BE2C (cell line): ENCODE results near the gene POU6F2.

Experiments used
- DNase-seq: peaks from one replicate; pipeline ENCODE4 v3.0.0-alpha.2; 2020
- H3K27me3 ChIP-seq: fragments of 250-450 bp; sonication (Bioruptor Pico); 2 replicates; pipeline ENCODE4 v1.5.1; 2020; ENCODE audit warnings: mild to moderate bottlenecking
- H3K36me3 ChIP-seq: fragments of 250-450 bp; sonication (Bioruptor Pico); 2 replicates; pipeline ENCODE4 v1.5.1; 2020; ENCODE audit warnings: mild to moderate bottlenecking
- H3K4me1 ChIP-seq: fragments of 250-450 bp; sonication (Bioruptor Pico); 2 replicates; pipeline ENCODE4 v1.5.1; 2020
- H3K4me3 ChIP-seq: 2 replicates; pipeline ENCODE4 v1.5.1; 2011; ENCODE audit warnings: low read depth, low read length
- H3K9me3 ChIP-seq: fragments of 250-450 bp; sonication (Bioruptor Pico); 2 replicates; pipeline ENCODE4 v1.5.1; 2020
- TF ChIP-seq, protein P1 (sequence below): IDR thresholded peaks from 2 replicates; pipeline ENCODE4 v1.5.1; 2012; ENCODE audit warnings: mild to moderate bottlenecking, low read depth, low read length

The POU6F2 gene

GRCh38 chr7:38964921-38965320 lies 12.8 kb upstream of the POU6F2 start:
- H3K9me3 ChIP-seq, result no peaks in the 10 kb centered on the region
- TF ChIP-seq, protein P1, sequence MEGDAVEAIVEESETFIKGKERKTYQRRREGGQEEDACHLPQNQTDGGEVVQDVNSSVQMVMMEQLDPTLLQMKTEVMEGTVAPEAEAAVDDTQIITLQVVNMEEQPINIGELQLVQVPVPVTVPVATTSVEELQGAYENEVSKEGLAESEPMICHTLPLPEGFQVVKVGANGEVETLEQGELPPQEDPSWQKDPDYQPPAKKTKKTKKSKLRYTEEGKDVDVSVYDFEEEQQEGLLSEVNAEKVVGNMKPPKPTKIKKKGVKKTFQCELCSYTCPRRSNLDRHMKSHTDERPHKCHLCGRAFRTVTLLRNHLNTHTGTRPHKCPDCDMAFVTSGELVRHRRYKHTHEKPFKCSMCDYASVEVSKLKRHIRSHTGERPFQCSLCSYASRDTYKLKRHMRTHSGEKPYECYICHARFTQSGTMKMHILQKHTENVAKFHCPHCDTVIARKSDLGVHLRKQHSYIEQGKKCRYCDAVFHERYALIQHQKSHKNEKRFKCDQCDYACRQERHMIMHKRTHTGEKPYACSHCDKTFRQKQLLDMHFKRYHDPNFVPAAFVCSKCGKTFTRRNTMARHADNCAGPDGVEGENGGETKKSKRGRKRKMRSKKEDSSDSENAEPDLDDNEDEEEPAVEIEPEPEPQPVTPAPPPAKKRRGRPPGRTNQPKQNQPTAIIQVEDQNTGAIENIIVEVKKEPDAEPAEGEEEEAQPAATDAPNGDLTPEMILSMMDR, result no peak
- H3K4me1 ChIP-seq, result no peaks in the 10 kb centered on the region
- no peak for DNase-seq
- H3K36me3 ChIP-seq, result no peaks in the 10 kb centered on the region
- H3K4me3 ChIP-seq, result no peak overlapping the region
- no peaks in the 10 kb centered on the region; the same call in 1 of the 2 replicates for H3K27me3 ChIP-seq

- Histone ChIP-seq H3K4me3 (no peak overlapping the region), H3K9me3 (no peaks in the 10 kb centered on the region), H3K27me3 (peaks cover 39% of the 10 kb centered on the region), H3K36me3 (no peaks in the 10 kb centered on the region), H3K4me1 (no peaks in the 10 kb centered on the region)
- TF ChIP-seq, protein P1, result no peak
- no peak for DNase-seq
Observed at GRCh38 chr7:38973760-38974159, 3.9 kb upstream of the POU6F2 start.

DNA sequence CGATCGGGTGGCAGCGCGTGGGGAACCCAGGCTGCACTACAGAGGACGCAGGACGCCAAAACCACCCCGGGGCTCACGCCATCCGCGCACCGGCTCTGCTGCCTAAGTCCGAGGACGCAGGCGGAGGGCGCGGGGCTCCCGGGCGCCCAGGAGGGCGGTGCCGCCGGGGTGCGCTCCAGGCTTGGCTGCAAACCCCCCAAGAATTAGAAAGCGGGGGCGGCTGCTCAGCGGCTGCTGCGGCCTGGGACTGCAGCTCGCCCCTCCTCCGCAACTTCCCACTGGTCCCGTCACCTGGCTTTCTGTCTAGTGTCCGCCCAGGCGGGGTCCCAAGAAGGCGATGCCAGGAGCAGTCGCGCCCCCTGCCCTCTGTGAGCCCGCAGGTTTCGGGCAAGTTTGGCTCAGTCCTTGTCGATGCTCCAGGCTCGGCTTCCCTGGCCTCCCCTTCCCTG lies 1.7 kb upstream of the POU6F2 start:
- TF ChIP-seq, protein P1, result no peak
- H3K9me3 ChIP-seq, result no peaks in the 10 kb centered on the region
- DNase-seq, result no peak
- no peaks in the 10 kb centered on the region for H3K4me1 ChIP-seq
- no peaks in the 10 kb centered on the region for H3K36me3 ChIP-seq
- peaks cover 53% of the 10 kb centered on the region for H3K27me3 ChIP-seq
- no peak overlapping the region for H3K4me3 ChIP-seq

DNA sequence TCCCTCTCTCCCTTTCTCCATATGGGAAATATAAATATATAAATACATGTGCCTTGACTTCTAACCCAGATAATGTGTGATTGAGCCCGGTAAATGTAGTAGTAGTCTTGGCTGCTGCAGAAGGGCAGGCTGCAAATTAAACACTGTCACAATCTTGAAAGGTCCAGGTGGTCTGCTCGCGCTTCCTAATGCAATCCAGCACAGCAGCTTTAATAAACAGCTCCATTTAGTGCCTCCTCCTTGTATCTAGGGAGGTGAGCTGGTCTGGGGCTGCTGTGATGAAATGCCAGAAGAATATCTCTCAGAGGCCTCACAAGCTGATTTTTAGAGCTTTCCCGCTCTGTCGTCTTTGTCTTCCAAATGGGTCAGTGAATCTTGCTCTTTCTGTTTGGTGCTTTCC lies 782 bp downstream of the POU6F2 start:
- Histone ChIP-seq H3K4me3 (no peak overlapping the region), H3K27me3 (peaks cover 55% of the 10 kb centered on the region), H3K36me3 (no peaks in the 10 kb centered on the region), H3K4me1 (no peaks in the 10 kb centered on the region), H3K9me3 (no peaks in the 10 kb centered on the region)
- DNase-seq, result no peak
- TF ChIP-seq, protein P1, result no peak

DNA sequence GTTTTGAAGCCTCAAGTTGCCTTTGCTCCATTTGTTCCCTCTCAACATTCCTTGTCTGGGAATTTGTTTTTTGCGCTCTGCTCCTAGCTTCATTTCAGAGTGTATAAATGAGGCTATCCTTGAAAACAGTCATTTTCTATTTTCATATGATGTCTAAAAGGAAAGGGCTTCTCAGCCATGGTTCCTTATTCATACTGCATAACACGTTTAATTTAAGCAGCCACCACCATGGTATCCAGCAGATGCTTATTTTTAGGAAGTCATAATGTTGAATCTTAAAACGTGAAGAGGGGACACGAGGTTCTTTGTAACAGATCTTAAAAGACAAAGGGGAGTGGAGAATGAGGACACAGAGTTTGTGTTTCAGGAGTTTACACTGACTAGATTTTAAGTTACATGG lies 14.5 kb downstream of the POU6F2 start:
- TF ChIP-seq, protein P1, result no peak
- no peaks in the 10 kb centered on the region for H3K36me3 ChIP-seq
- peaks cover 43% of the 10 kb centered on the region for H3K27me3 ChIP-seq
- DNase-seq, result no peak
- no peak overlapping the region for H3K4me3 ChIP-seq
- H3K4me1 ChIP-seq, result no peaks in the 10 kb centered on the region
- H3K9me3 ChIP-seq, result no peaks in the 10 kb centered on the region

GRCh38 chr7:39001595-39001994 lies 23.9 kb downstream of the POU6F2 start:
- no peak for DNase-seq
- TF ChIP-seq, protein P1, result no peak
- no peaks in the 10 kb centered on the region for H3K36me3 ChIP-seq
- no peaks in the 10 kb centered on the region for H3K9me3 ChIP-seq
- peaks cover 5% of the 10 kb centered on the region; the same call in 1 of the 2 replicates for H3K27me3 ChIP-seq
- no peaks in the 10 kb centered on the region for H3K4me1 ChIP-seq
- no peak overlapping the region for H3K4me3 ChIP-seq
